Transverse colon (tissue), 4 donors: ENCODE data around the gene PRPSAP2. TPM values are rescaled to one million over a fixed set of nuclear protein-coding genes. Genes with fewer than 3 reads are reported as not detected.

Source experiments
- DNase-seq: peaks from one replicate; pipeline ENCODE4 v3.0.0-alpha.2; 2019
- H3K27ac ChIP-seq, 4 donors: fragments of 200-600 bp; sonication (generic); 2 replicates each; pipeline ENCODE4 v1.5.1; 2016 to 2018; ENCODE audit warnings: inconsistent platforms in 4 of 4
- H3K27me3 ChIP-seq: fragments of 200-600 bp; sonication (generic); 2 replicates; pipeline ENCODE4 v1.5.1; 2017; ENCODE audit warnings: inconsistent platforms
- H3K36me3 ChIP-seq, 4 donors: fragments of 200-600 bp; sonication (generic); 2 replicates each; pipeline ENCODE4 v1.5.1; 2017 to 2019; ENCODE audit warnings: inconsistent platforms in 4 of 4
- H3K4me1 ChIP-seq, 4 donors: fragments of 200-600 bp; sonication (generic); 2 replicates each; pipeline ENCODE4 v1.5.1; 2017 to 2020; ENCODE audit warnings: inconsistent platforms in 4 of 4
- H3K4me3 ChIP-seq, 4 donors: fragments of 200-600 bp; sonication (generic); 1 replicate in 1 of 4; 2 replicates in 3 of 4; pipeline versions ENCODE4 v1.5.1 to v1.6.1; 2017 to 2019; ENCODE audit warnings: inconsistent platforms in 4 of 4
- H3K9me3 ChIP-seq, 2 donors: fragments of 200-600 bp; sonication (generic); 2 replicates each; pipeline ENCODE4 v1.5.1; 2017 to 2019; ENCODE audit warnings: inconsistent platforms in 2 of 2
- EP300 ChIP-seq: sonication (generic); formaldehyde crosslinking; IDR thresholded peaks from one replicate; pipeline ENCODE4 v1.6.1; 2017; ENCODE audit warnings: antibody characterized with exemption, low read depth
- POLR2A ChIP-seq: fragments of 450-650 bp; IDR thresholded peaks from one replicate; pipeline ENCODE4 v1.6.1; 2016; ENCODE audit warnings: antibody characterized with exemption, mild to moderate bottlenecking, moderate library complexity
- POLR2AphosphoS5 ChIP-seq, 3 donors: sonication (generic); formaldehyde crosslinking; IDR thresholded peaks; one replicate each; pipeline ENCODE4 v1.6.1; 2016; ENCODE audit warnings: antibody characterized with exemption in 3 of 3
- WGBS, 2 donors: methylation state at CpG; one replicate each; pipeline ENCODE4 v1.1.5; 2018; ENCODE audit warnings: low coverage in 1 of 2; 5-methylcytosine and 5-hydroxymethylcytosine counted together
- in situ Hi-C, 4 donors: fragments of 200-750 bp; cut with MboI; loops; one replicate each; pipeline versions ENCODE4 v1.15.0 to v1.15.1; 2017; ENCODE audit warnings: low sequenced_read_pairs in 3 of 4, low pct_ligation_motif_present in 1 of 4, low pct_unique_long_range_greater_than_20kb in 1 of 4
- intact Hi-C: fragments of 100-400 bp; cut with DNase I; formaldehyde crosslinking; loops from one replicate; pipeline ENCODE4 v1.15.1; 2023; ENCODE audit warnings: low total_unique reads
- total RNA-seq, 4 donors: library from RNA; depleted of rRNA; stranded (reverse); fragments of >200 nt; gene quantifications; one replicate each; pipeline ENCODE4 v1.1.0, GENCODE V29; 2016
- TF ChIP-seq, protein P1 (sequence below), 5 experiments: fragments of 200-600 bp in 3 of 5; fragments of 450-650 bp in 2 of 5; sonication (generic) in 3 of 5; IDR thresholded peaks; 1 replicate in 2 of 5; 2 replicates in 3 of 5; pipeline ENCODE4 v1.5.1; 2016 to 2017; ENCODE audit warnings: antibody characterized with exemption in 5 of 5, inconsistent platforms in 3 of 5, mild to moderate bottlenecking in 2 of 5, moderate library complexity in 1 of 5

The PRPSAP2 gene
- total RNA-seq, 4 donors from 2014 or later, result 22.4 to 77.0 (median 27.2) TPM

GRCh38 chr17:18910326-18910725, 52.4 kb downstream of the PRPSAP2 start:
- Histone ChIP-seq H3K27ac (no peak overlapping the region), H3K9me3 (no peaks in the 10 kb centered on the region), H3K4me3 (no peak overlapping the region), H3K27me3 (no peaks in the 10 kb centered on the region), H3K4me1 (no peaks in the 10 kb centered on the region), H3K36me3 (peaks cover 0 to 25% (median 11%) of the 10 kb centered on the region in 4 donors)
- in situ Hi-C loops, result no loop called here
- 79 to 89% methylated on average over 4 to 5 of the region's 5 CpGs for WGBS, 2 donors
- intact Hi-C loops, result no loop called here
- no peak for TF ChIP-seq EP300
- TF ChIP-seq, protein P1, sequence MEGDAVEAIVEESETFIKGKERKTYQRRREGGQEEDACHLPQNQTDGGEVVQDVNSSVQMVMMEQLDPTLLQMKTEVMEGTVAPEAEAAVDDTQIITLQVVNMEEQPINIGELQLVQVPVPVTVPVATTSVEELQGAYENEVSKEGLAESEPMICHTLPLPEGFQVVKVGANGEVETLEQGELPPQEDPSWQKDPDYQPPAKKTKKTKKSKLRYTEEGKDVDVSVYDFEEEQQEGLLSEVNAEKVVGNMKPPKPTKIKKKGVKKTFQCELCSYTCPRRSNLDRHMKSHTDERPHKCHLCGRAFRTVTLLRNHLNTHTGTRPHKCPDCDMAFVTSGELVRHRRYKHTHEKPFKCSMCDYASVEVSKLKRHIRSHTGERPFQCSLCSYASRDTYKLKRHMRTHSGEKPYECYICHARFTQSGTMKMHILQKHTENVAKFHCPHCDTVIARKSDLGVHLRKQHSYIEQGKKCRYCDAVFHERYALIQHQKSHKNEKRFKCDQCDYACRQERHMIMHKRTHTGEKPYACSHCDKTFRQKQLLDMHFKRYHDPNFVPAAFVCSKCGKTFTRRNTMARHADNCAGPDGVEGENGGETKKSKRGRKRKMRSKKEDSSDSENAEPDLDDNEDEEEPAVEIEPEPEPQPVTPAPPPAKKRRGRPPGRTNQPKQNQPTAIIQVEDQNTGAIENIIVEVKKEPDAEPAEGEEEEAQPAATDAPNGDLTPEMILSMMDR (IDR thresholded peaks at IDR 0.05), result no peak
- TF ChIP-seq POLR2A, result no peak
- no peak for TF ChIP-seq POLR2AphosphoS5 (IDR thresholded peaks at IDR 0.05)
- DNase-seq, result no peak

GRCh38 chr17:18910881-18911280, 53.0 kb downstream of the PRPSAP2 start:
- Histone ChIP-seq H3K27ac (no peak overlapping the region), H3K4me1 (no peaks in the 10 kb centered on the region), H3K9me3 (no peaks in the 10 kb centered on the region), H3K36me3 (peaks cover 0 to 27% (median 12%) of the 10 kb centered on the region in 4 donors), H3K27me3 (no peaks in the 10 kb centered on the region), H3K4me3 (no peak overlapping the region)
- TF ChIP-seq POLR2A (no peak), EP300 (no peak), POLR2AphosphoS5 (IDR thresholded peaks at IDR 0.05) (no peak)
- TF ChIP-seq, protein P1 (IDR thresholded peaks at IDR 0.05), result no peak
- in situ Hi-C loops, result no loop called here
- intact Hi-C loops, result no loop called here
- 92 to 100% methylated on average over 3 to 6 of the region's 6 CpGs for WGBS, 2 donors
- DNase-seq, result no peak

DNA sequence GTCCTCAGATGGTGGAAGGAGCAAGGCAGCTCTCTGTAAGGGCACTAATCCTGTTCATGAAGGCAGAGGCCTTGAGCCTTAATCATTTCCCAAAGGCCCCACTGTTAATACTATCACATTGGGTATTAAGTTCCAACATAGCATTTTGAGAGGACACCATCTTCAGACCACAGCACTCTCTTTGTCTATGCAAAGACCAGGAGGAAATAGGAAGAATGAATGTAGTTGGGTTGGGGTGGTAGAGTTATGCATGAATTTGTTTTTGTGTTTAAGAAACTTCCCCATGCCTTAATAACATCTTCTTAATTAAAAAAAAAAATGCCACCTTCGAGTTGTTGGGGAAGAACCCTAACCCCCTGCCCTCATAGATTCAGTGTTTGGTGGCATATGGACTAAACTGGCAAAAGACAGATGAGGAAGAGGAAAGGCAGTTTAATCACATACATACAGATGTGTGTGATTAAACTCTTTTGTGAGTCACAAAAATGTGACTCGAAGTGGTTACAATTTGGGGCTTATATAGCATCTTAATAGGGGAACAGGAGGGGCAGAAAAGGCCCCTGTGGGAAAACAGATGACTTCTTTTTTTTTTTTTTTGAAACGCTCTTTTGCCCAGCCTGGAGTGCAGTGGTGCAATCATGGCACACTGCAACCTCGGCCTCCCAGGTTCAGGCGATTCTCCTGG, 59.0 kb downstream of the PRPSAP2 start:
- no peaks in the 10 kb centered on the region for H3K9me3 ChIP-seq
- WGBS, 2 donors, result 63 to 65% methylated on average over 5 of the region's 5 CpGs
- intact Hi-C loops, result no loop called here
- in situ Hi-C loops, result no loop called here
- no peaks in the 10 kb centered on the region for H3K27me3 ChIP-seq
- H3K27ac ChIP-seq, result no peak overlapping the region
- no peak overlapping the region for H3K4me3 ChIP-seq
- peaks cover 0 to 17% (median 7%) of the 10 kb centered on the region in 4 donors for H3K36me3 ChIP-seq
- TF ChIP-seq POLR2AphosphoS5 (IDR thresholded peaks at IDR 0.05) (no peak), EP300 (no peak)
- TF ChIP-seq, protein P1 (IDR thresholded peaks at IDR 0.05), result no peak
- DNase-seq, result no peak
- peaks cover 19 to 26% (median 25%) of the 10 kb centered on the region in 4 donors for H3K4me1 ChIP-seq

DNA sequence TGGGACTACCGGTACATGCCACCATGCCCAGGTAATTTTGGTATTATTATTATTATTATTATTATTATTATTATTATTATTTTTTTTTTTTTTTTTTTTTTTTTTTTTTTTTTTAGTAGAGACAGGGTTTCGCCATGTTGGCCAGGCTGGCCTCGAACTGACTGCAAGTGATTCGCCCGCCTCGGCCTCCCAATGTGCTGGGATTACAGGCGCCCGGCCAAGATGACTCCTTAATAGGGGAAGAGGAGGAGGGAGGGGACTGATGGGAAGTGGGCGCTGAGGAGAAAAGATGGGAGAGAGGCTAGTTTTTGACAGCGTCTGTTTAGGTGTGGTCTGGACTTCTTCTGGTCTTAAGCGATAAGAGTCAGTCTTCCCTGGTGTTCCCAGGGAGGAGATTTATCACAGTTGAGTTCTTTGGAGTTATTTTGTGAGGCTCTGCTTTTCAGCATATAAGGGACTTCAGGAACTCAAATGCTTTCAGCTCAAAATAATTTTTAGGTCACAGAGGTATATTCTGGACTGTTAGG, 59.6 kb downstream of the PRPSAP2 start:
- H3K4me1 ChIP-seq, result peaks cover 20 to 32% (median 30%) of the 10 kb centered on the region in 4 donors
- no peak for TF ChIP-seq POLR2A
- TF ChIP-seq EP300, result no peak
- TF ChIP-seq, protein P1 (IDR thresholded peaks at IDR 0.05), result no peak
- no peak for TF ChIP-seq POLR2AphosphoS5 (IDR thresholded peaks at IDR 0.05)
- in situ Hi-C loops (no loop called here), intact Hi-C loops (no loop called here)
- WGBS, 2 donors, result 90 to 100% methylated on average over 1 to 11 of the region's 11 CpGs
- no peaks in the 10 kb centered on the region for H3K27me3 ChIP-seq
- no peak overlapping the region for H3K4me3 ChIP-seq
- H3K36me3 ChIP-seq, result peaks cover 0 to 11% (median 4%) of the 10 kb centered on the region in 4 donors
- no peak for DNase-seq
- peak overlapping the region in 1 of 4 donors; percentile 57 for H3K27ac ChIP-seq
- H3K9me3 ChIP-seq, result no peaks in the 10 kb centered on the region
